GM23338 (cell line): ENCODE data around the gene FSIP1.

Source experiments
- EZH2 ChIP-seq: fragments of 200-600 bp; sonication (generic); IDR thresholded peaks from one replicate; pipeline ENCODE4 v1.8.0; 2017; ENCODE audit warnings: antibody characterized with exemption, mild to moderate bottlenecking, low read depth; ENCODE audit not compliant: unreplicated experiment
- EZH2phosphoT487 ChIP-seq: fragments of 200-600 bp; sonication (generic); IDR thresholded peaks from one replicate; pipeline ENCODE4 v1.8.1; 2018; ENCODE audit warnings: antibody characterized with exemption; ENCODE audit not compliant: unreplicated experiment
- NANOG ChIP-seq: IDR thresholded peaks from 2 replicates; pipeline ENCODE4 v1.6.1; 2016; ENCODE audit warnings: antibody characterized with exemption, borderline replicate concordance
- POLR2AphosphoS5 ChIP-seq: IDR thresholded peaks from 2 replicates; pipeline ENCODE4 v1.6.1; 2016; ENCODE audit warnings: antibody characterized with exemption, low read depth
- STAT1 ChIP-seq: IDR thresholded peaks from one replicate; pipeline ENCODE4 v1.6.1; 2016; ENCODE audit warnings: antibody characterized with exemption; ENCODE audit not compliant: unreplicated experiment
- TF ChIP-seq, protein P1 (sequence below): IDR thresholded peaks from one replicate; pipeline ENCODE4 v1.6.1; 2018; ENCODE audit warnings: antibody characterized with exemption; ENCODE audit not compliant: unreplicated experiment
- TF ChIP-seq, protein P2 (sequence below), 2 experiments: fragments of 200-600 bp in 1 of 2; sonication (generic) in 1 of 2; conservative IDR thresholded peaks; 2 replicates each; pipeline versions ENCODE4 v1.5.1 to v1.6.1; 2016 to 2017; ENCODE audit warnings: antibody characterized with exemption in 2 of 2, low read depth in 2 of 2, mild to moderate bottlenecking in 2 of 2, moderate library complexity in 1 of 2
- TF ChIP-seq, protein P3 (sequence below): IDR thresholded peaks from 2 replicates; pipeline ENCODE4 v1.6.1; 2016; ENCODE audit warnings: antibody characterized with exemption
- TF ChIP-seq, protein P4 (sequence below): fragments of 250-450 bp; sonication (Bioruptor Pico); IDR thresholded peaks from 2 replicates; pipeline ENCODE4 v1.5.0; 2020; ENCODE audit warnings: mild to moderate bottlenecking, moderate library complexity

DNA sequence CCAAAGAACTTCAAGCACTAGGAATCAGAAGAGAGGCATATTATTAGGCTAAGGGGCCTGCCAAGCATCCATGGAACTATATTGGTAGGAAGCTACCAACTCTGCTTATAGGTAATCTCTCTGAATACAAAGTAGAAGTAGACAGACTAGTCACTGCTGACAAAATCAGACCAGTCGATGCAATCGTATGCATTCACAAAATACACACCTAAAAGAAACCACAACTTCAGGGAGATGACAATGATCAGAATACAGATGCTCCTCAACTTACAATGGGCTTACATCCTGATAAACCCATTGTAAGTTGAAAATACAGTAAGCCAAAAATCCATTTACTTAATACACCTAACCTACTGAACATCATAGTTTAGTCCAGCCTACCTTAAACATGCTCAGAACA is 94.7 kb downstream of the FSIP1 start:
- TF ChIP-seq, protein P1, sequence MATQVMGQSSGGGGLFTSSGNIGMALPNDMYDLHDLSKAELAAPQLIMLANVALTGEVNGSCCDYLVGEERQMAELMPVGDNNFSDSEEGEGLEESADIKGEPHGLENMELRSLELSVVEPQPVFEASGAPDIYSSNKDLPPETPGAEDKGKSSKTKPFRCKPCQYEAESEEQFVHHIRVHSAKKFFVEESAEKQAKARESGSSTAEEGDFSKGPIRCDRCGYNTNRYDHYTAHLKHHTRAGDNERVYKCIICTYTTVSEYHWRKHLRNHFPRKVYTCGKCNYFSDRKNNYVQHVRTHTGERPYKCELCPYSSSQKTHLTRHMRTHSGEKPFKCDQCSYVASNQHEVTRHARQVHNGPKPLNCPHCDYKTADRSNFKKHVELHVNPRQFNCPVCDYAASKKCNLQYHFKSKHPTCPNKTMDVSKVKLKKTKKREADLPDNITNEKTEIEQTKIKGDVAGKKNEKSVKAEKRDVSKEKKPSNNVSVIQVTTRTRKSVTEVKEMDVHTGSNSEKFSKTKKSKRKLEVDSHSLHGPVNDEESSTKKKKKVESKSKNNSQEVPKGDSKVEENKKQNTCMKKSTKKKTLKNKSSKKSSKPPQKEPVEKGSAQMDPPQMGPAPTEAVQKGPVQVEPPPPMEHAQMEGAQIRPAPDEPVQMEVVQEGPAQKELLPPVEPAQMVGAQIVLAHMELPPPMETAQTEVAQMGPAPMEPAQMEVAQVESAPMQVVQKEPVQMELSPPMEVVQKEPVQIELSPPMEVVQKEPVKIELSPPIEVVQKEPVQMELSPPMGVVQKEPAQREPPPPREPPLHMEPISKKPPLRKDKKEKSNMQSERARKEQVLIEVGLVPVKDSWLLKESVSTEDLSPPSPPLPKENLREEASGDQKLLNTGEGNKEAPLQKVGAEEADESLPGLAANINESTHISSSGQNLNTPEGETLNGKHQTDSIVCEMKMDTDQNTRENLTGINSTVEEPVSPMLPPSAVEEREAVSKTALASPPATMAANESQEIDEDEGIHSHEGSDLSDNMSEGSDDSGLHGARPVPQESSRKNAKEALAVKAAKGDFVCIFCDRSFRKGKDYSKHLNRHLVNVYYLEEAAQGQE = no peak
- TF ChIP-seq, protein P2, sequence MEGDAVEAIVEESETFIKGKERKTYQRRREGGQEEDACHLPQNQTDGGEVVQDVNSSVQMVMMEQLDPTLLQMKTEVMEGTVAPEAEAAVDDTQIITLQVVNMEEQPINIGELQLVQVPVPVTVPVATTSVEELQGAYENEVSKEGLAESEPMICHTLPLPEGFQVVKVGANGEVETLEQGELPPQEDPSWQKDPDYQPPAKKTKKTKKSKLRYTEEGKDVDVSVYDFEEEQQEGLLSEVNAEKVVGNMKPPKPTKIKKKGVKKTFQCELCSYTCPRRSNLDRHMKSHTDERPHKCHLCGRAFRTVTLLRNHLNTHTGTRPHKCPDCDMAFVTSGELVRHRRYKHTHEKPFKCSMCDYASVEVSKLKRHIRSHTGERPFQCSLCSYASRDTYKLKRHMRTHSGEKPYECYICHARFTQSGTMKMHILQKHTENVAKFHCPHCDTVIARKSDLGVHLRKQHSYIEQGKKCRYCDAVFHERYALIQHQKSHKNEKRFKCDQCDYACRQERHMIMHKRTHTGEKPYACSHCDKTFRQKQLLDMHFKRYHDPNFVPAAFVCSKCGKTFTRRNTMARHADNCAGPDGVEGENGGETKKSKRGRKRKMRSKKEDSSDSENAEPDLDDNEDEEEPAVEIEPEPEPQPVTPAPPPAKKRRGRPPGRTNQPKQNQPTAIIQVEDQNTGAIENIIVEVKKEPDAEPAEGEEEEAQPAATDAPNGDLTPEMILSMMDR (conservative IDR thresholded peaks at IDR 0.05; ENCODE audit: low read depth in 2 of 2) = no peak
- TF ChIP-seq, protein P3, sequence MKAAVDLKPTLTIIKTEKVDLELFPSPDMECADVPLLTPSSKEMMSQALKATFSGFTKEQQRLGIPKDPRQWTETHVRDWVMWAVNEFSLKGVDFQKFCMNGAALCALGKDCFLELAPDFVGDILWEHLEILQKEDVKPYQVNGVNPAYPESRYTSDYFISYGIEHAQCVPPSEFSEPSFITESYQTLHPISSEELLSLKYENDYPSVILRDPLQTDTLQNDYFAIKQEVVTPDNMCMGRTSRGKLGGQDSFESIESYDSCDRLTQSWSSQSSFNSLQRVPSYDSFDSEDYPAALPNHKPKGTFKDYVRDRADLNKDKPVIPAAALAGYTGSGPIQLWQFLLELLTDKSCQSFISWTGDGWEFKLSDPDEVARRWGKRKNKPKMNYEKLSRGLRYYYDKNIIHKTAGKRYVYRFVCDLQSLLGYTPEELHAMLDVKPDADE = no peak
- TF ChIP-seq NANOG (no peak), EZH2 (no peak), POLR2AphosphoS5 (no peak), EZH2phosphoT487 (no peak), STAT1 (no peak)
- TF ChIP-seq, protein P4, sequence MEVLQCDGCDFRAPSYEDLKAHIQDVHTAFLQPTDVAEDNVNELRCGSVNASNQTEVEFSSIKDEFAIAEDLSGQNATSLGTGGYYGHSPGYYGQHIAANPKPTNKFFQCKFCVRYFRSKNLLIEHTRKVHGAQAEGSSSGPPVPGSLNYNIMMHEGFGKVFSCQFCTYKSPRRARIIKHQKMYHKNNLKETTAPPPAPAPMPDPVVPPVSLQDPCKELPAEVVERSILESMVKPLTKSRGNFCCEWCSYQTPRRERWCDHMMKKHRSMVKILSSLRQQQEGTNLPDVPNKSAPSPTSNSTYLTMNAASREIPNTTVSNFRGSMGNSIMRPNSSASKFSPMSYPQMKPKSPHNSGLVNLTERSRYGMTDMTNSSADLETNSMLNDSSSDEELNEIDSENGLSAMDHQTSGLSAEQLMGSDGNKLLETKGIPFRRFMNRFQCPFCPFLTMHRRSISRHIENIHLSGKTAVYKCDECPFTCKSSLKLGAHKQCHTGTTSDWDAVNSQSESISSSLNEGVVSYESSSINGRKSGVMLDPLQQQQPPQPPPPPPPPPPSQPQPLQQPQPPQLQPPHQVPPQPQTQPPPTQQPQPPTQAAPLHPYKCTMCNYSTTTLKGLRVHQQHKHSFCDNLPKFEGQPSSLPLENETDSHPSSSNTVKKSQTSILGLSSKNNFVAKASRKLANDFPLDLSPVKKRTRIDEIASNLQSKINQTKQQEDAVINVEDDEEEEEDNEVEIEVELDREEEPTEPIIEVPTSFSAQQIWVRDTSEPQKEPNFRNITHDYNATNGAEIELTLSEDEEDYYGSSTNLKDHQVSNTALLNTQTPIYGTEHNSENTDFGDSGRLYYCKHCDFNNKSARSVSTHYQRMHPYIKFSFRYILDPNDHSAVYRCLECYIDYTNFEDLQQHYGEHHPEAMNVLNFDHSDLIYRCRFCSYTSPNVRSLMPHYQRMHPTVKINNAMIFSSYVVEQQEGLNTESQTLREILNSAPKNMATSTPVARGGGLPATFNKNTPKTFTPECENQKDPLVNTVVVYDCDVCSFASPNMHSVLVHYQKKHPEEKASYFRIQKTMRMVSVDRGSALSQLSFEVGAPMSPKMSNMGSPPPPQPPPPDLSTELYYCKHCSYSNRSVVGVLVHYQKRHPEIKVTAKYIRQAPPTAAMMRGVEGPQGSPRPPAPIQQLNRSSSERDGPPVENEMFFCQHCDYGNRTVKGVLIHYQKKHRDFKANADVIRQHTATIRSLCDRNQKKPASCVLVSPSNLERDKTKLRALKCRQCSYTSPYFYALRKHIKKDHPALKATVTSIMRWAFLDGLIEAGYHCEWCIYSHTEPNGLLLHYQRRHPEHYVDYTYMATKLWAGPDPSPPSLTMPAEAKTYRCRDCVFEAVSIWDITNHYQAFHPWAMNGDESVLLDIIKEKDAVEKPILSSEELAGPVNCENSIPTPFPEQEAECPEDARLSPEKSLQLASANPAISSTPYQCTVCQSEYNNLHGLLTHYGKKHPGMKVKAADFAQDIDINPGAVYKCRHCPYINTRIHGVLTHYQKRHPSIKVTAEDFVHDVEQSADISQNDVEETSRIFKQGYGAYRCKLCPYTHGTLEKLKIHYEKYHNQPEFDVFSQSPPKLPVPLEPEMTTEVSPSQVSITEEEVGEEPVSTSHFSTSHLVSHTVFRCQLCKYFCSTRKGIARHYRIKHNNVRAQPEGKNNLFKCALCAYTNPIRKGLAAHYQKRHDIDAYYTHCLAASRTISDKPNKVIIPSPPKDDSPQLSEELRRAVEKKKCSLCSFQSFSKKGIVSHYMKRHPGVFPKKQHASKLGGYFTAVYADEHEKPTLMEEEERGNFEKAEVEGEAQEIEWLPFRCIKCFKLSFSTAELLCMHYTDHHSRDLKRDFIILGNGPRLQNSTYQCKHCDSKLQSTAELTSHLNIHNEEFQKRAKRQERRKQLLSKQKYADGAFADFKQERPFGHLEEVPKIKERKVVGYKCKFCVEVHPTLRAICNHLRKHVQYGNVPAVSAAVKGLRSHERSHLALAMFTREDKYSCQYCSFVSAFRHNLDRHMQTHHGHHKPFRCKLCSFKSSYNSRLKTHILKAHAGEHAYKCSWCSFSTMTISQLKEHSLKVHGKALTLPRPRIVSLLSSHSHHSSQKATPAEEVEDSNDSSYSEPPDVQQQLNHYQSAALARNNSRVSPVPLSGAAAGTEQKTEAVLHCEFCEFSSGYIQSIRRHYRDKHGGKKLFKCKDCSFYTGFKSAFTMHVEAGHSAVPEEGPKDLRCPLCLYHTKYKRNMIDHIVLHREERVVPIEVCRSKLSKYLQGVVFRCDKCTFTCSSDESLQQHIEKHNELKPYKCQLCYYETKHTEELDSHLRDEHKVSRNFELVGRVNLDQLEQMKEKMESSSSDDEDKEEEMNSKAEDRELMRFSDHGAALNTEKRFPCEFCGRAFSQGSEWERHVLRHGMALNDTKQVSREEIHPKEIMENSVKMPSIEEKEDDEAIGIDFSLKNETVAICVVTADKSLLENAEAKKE = no peak
